Measurements from ENCODE around the gene TCP11.

The TCP11 gene

DNA sequence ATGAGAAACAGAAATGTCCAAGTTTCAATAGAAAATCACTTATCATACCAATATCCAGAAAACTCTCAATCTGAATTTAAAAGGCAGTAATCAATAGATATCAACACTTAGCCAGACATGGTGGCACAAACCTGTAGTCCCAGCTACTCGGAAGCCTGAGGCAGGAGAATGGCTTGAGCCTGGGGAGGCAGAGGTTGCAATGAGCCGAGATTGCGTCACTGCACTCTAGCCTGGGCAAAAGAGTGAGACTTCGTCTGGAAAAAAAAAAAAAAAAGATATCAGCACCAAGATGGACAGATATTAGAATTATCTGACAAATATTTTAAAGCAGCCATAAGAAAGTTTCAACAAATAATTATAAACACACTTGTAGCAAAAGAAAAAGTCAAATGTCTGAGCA, 47.0 kb downstream of the TCP11 start:
- Histone ChIP-seq H3K9me3 (ENCODE audit: control insufficient read depth, low read length) (no peaks in the 10 kb centered on the region), H3K27ac (ENCODE audit: low read depth, low read length, severe bottlenecking) (no peak overlapping the region), H3K4me1 (ENCODE audit: control insufficient read depth, insufficient read depth, low read length, poor library complexity, severe bottlenecking) (peaks cover 29% of the 10 kb centered on the region), H3K36me3 (ENCODE audit: control insufficient read depth, insufficient read depth, low read length) (peaks cover 4% of the 10 kb centered on the region), H3K4me3 (ENCODE audit: extremely low read depth, insufficient read depth, low read length, poor library complexity, severe bottlenecking) (no peak overlapping the region)
- WGBS, 2 experiments (ENCODE audit: insufficient coverage in 2 of 2), result 40 to 100% methylated on average over 1 to 3 of the region's 4 CpGs

DNA sequence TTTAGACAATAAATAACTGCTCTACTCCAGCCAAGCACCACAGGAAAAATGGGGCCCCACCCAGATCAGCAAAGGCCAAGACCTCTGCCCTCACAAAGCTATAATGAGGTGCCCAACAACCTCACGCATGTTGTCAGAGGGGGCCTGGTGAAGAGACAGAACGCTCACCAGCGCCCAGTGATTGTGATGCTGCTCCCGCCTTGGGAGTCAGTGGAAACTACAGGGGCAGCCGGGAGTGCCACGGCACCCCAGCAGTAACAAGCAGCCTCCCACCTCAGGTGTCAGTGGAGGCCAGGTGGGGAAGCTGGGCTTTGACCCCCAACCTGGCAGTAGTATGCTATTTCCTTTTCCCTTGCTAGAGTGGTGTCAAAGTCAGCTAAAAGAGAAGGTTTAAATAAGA, 47.4 kb downstream of the TCP11 start:
- H3K4me1 ChIP-seq (ENCODE audit: control insufficient read depth, insufficient read depth, low read length, poor library complexity, severe bottlenecking), result peaks cover 29% of the 10 kb centered on the region
- WGBS, 2 experiments (ENCODE audit: insufficient coverage in 2 of 2), result 88 to 98% methylated on average over 5 to 6 of the region's 6 CpGs
- H3K4me3 ChIP-seq (ENCODE audit: extremely low read depth, insufficient read depth, low read length, poor library complexity, severe bottlenecking), result no peak overlapping the region
- peaks cover 4% of the 10 kb centered on the region for H3K36me3 ChIP-seq (ENCODE audit: control insufficient read depth, insufficient read depth, low read length)
- no peaks in the 10 kb centered on the region for H3K9me3 ChIP-seq (ENCODE audit: control insufficient read depth, low read length)
- no peak overlapping the region for H3K27ac ChIP-seq (ENCODE audit: low read depth, low read length, severe bottlenecking)

DNA sequence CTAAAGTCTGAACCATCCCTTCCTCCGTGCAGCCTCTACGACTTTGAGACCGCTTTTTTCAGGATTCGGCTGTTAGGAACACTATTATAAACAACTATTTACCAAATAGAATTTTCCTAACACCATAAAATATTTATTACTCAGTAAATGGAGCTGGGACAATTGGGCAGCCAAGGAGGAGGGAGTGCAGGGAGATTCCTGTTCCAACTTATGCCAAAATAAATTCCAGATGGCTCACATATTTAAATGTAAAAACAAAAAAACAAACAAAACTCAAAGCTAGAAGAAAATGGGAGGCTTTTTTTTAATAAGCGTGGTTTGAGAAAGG, 48.1 kb downstream of the TCP11 start:
- H3K9me3 ChIP-seq (ENCODE audit: control insufficient read depth, low read length), result no peaks in the 10 kb centered on the region
- H3K4me3 ChIP-seq (ENCODE audit: extremely low read depth, insufficient read depth, low read length, poor library complexity, severe bottlenecking), result no peak overlapping the region
- H3K27ac ChIP-seq (ENCODE audit: low read depth, low read length, severe bottlenecking), result peak overlapping the region; percentile 34
- peaks cover 10% of the 10 kb centered on the region for H3K36me3 ChIP-seq (ENCODE audit: control insufficient read depth, insufficient read depth, low read length)
- H3K4me1 ChIP-seq (ENCODE audit: control insufficient read depth, insufficient read depth, low read length, poor library complexity, severe bottlenecking), result peaks cover 29% of the 10 kb centered on the region
- WGBS, 2 experiments (ENCODE audit: insufficient coverage in 2 of 2), result 93% methylated on average over 4 of the region's 5 CpGs; no CpG with 5 or more reads in 1 of the 2 experiments

DNA sequence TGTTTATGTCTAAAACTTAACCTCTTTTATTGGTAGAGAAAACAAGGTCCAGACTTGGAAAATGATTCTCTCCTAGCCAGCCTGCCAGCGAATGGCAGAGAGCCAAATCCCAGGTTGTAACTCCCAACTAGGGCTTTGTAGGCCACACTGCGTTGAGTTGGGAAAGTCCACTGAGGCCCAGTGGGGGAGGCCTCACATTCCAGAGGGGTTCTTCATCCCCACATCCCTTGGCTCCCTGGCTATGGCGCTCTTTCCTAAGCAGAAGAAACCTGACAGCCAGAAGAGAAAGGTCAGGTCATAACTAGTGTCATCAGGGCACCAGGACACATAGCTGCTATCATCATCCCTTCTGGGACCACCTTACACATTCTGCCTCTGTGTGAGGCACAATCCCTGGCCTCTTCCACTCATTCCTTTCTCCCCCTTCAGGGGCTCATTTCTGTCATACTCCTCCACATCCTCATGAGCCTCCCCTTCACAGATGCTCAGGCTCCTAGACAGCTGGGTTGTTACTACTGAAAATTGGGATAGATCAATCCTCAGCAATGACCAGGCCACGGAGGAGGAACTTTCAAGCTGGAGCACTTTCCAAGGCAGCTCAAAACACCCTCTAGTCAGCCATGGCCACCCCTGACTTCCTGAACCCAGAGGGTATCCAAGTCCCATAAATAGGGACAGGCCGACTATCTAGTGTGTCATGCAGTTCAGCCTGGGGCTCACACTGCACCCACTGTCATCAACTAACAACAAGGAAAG, 48.6 kb downstream of the TCP11 start:
- Histone ChIP-seq H3K4me1 (ENCODE audit: control insufficient read depth, insufficient read depth, low read length, poor library complexity, severe bottlenecking) (peaks cover 26% of the 10 kb centered on the region), H3K9me3 (ENCODE audit: control insufficient read depth, low read length) (no peaks in the 10 kb centered on the region), H3K4me3 (ENCODE audit: extremely low read depth, insufficient read depth, low read length, poor library complexity, severe bottlenecking) (no peak overlapping the region), H3K36me3 (ENCODE audit: control insufficient read depth, insufficient read depth, low read length) (peaks cover 14% of the 10 kb centered on the region), H3K27ac (ENCODE audit: low read depth, low read length, severe bottlenecking) (peak overlapping the region; percentile 34)
- 92 to 98% methylated on average over 5 of the region's 5 CpGs for WGBS, 2 experiments (ENCODE audit: insufficient coverage in 2 of 2)

DNA sequence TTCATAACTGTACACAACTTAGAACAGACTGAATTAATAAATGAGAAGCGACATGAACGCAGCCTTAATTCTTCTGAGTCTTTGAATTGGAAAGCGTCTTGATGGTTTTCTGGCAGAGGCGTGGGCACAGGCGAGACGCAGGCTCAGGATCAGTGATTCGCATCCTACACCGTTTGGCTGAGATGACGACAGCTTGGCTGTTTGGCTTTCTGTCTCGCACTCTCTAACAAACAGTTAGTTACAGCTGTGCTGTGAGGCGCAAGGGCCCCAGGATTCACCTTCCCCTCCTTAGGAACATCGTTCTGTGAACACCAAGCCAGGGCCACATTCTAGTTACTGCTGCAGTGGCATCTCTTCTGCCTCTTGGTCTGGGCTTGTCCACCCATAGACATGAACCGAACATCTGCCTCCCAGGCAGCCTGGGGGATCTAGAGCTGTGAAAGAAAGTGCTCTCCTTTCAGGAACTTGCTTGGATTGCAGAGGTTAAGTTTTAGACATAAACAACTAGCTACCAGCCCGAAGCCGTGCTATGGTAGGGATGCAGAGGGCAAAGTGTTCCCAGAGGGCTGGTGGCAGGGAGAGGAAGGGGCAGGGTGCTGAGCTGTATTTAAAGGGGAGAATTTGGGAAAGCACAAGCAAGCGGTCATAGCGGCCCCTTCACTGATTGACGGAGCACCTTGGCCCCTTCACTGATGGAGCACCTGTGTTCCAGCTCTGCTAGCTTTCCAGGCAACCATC, 49.6 kb downstream of the TCP11 start:
- H3K27ac ChIP-seq (ENCODE audit: low read depth, low read length, severe bottlenecking), result no peak overlapping the region
- 95 to 96% methylated on average over 17 to 18 of the region's 18 CpGs for WGBS, 2 experiments (ENCODE audit: insufficient coverage in 2 of 2)
- H3K4me1 ChIP-seq (ENCODE audit: control insufficient read depth, insufficient read depth, low read length, poor library complexity, severe bottlenecking), result peaks cover 16% of the 10 kb centered on the region
- H3K36me3 ChIP-seq (ENCODE audit: control insufficient read depth, insufficient read depth, low read length), result peaks cover 25% of the 10 kb centered on the region
- H3K4me3 ChIP-seq (ENCODE audit: extremely low read depth, insufficient read depth, low read length, poor library complexity, severe bottlenecking), result no peak overlapping the region
- H3K9me3 ChIP-seq (ENCODE audit: control insufficient read depth, low read length), result no peaks in the 10 kb centered on the region

DNA sequence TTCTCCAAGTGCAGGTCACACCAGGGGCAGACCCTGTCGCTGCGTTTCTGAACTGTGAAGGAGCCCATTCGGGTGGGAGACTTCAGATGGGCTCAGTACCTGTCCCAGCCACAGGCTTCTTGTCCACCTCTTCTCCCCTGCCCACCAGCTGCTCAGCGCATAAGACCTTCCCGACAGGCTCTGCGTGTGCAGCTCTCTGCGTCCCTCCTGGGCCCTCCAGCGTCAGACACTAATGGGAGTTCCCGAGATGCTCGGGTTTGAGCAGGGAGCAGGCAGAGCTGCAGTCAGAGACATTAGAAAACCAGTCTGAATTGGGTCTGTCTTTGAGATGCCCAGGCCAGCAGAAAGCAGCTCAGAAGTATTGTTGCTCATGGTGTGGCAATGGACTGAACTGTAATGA, 50.4 kb downstream of the TCP11 start:
- no peak overlapping the region for H3K27ac ChIP-seq (ENCODE audit: low read depth, low read length, severe bottlenecking)
- WGBS, 2 experiments (ENCODE audit: insufficient coverage in 2 of 2), result 93 to 94% methylated on average over 10 of the region's 10 CpGs
- H3K9me3 ChIP-seq (ENCODE audit: control insufficient read depth, low read length), result no peaks in the 10 kb centered on the region
- H3K4me1 ChIP-seq (ENCODE audit: control insufficient read depth, insufficient read depth, low read length, poor library complexity, severe bottlenecking), result peaks cover 8% of the 10 kb centered on the region
- H3K36me3 ChIP-seq (ENCODE audit: control insufficient read depth, insufficient read depth, low read length), result peaks cover 26% of the 10 kb centered on the region
- H3K4me3 ChIP-seq (ENCODE audit: extremely low read depth, insufficient read depth, low read length, poor library complexity, severe bottlenecking), result no peak overlapping the region

DNA sequence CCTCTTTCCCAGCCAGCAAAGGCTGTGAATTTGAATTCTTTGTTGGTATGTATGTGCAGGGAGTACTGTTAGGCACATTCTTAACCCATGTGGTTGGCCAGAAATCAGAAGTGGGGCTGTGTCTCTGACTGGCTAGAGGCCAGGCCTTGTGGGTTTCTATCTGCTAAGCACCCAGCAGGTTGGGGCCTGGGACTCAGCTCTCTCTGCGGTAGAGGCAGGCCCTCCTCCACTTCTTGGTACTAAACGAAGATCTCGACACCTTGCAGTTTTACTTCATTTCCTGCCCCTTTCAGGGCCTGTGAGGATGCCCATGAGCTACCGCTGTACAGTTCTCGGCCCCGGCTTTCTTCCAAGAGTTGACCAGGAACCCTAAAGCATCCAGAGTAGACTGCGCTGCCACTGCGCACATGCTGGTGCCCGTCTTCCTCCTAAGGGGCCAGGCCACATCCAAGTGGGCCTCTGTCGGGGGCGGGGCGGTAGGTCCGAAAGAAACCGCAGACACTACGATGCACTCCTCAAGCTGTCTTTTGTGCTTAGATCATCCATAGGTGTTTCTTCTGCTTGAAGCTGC, 51.1 kb downstream of the TCP11 start:
- Histone ChIP-seq H3K27ac (ENCODE audit: low read depth, low read length, severe bottlenecking) (no peak overlapping the region), H3K4me3 (ENCODE audit: extremely low read depth, insufficient read depth, low read length, poor library complexity, severe bottlenecking) (no peak overlapping the region), H3K4me1 (ENCODE audit: control insufficient read depth, insufficient read depth, low read length, poor library complexity, severe bottlenecking) (peaks cover 7% of the 10 kb centered on the region), H3K36me3 (ENCODE audit: control insufficient read depth, insufficient read depth, low read length) (peaks cover 29% of the 10 kb centered on the region), H3K9me3 (ENCODE audit: control insufficient read depth, low read length) (no peaks in the 10 kb centered on the region)
- 97 to 98% methylated on average over 10 of the region's 15 CpGs for WGBS, 2 experiments (ENCODE audit: insufficient coverage in 2 of 2)

DNA sequence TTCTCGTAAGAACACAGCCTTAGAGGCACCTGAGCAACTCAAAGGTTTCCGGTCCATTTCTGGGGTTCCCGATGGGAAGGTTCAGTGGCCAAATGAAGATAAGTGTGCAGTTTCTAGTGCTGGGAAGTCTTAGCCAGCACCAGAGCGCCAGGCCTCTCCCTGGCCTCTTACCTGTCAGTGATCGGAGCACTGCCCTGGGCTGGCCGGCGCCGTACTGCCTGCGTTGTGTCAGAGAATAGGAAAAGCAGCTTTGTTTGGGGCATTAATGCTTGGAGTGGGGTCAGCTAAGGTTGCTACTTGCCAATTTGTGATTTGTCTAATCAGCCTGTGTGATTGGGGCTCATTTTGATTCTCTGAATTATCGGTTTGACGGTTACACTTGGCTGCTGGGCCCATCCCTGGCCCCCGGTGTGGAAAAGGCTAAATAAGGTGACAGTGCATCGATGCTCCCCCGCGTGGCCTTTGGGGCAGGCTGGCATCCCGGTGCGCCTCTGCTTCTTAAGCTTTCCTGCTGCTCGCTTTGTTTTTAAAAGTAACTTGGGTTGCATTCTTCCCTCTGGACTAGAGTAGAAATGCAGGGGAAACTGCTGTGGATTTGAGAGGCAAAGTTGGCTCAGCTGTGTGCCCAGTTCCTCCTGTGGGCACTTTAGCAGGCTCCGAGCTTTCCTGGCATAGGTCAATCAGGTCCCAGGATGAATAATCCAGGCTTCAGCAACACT, 51.8 kb downstream of the TCP11 start:
- H3K9me3 ChIP-seq (ENCODE audit: control insufficient read depth, low read length), result no peaks in the 10 kb centered on the region
- H3K4me1 ChIP-seq (ENCODE audit: control insufficient read depth, insufficient read depth, low read length, poor library complexity, severe bottlenecking), result peaks cover 7% of the 10 kb centered on the region
- no peak overlapping the region for H3K27ac ChIP-seq (ENCODE audit: low read depth, low read length, severe bottlenecking)
- WGBS, 2 experiments (ENCODE audit: insufficient coverage in 2 of 2), result 96 to 99% methylated on average over 12 to 18 of the region's 19 CpGs
- H3K36me3 ChIP-seq (ENCODE audit: control insufficient read depth, insufficient read depth, low read length), result peaks cover 29% of the 10 kb centered on the region
- no peak overlapping the region for H3K4me3 ChIP-seq (ENCODE audit: extremely low read depth, insufficient read depth, low read length, poor library complexity, severe bottlenecking)

DNA sequence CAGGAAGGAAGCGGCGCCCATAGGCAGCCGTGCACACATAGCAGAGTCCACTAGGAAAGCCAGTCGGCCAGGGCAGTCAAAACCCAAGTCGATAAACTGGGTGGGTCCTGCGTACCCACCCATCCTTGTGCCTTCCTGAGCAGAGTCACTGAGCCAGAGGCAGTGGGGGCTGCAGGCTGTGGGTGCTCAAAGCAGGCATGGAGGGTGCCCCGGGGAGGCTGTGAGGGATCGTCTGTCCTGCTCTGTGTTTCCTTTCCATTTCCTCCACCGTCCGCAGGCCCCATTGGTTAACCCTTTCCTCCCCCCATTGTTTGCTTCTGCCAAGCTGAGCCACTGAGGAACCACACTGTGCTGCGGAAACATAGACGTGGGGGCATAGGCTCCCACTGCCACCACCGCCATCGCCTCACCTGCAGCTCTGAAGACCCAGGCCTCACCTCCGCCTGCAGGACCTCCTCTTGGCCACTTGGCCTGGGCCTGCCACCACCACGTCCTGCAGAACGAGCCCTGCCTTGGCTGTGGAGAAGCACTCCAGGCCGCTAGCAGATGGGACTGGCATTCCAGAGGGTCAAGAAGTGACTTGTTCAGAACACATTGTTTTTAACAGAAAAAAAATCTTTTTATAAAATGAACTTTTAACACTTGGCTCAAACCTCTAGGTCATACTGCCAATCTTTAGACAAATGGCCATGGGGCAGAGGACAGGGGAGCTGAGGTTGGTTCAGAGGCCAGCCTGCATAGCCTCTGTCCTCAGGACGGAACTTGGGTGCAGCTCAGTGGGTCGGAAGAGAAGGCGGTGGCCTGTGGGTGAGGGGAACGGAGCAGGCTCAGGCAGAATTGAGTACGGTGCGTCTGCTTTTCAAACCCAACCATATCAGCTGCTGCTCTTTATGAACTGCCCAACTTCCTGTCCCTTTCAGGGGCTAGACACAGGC, 52.6 kb downstream of the TCP11 start:
- Histone ChIP-seq H3K4me1 (ENCODE audit: control insufficient read depth, insufficient read depth, low read length, poor library complexity, severe bottlenecking) (peaks cover 7% of the 10 kb centered on the region), H3K27ac (ENCODE audit: low read depth, low read length, severe bottlenecking) (no peak overlapping the region), H3K4me3 (ENCODE audit: extremely low read depth, insufficient read depth, low read length, poor library complexity, severe bottlenecking) (no peak overlapping the region), H3K9me3 (ENCODE audit: control insufficient read depth, low read length) (no peaks in the 10 kb centered on the region), H3K36me3 (ENCODE audit: control insufficient read depth, insufficient read depth, low read length) (peaks cover 37% of the 10 kb centered on the region)
- 93 to 94% methylated on average over 20 to 21 of the region's 24 CpGs for WGBS, 2 experiments (ENCODE audit: insufficient coverage in 2 of 2)

Measured in mesodermal cell (in vitro differentiated cells).